Ureter (tissue), 1 donor: Measurements from ENCODE around the gene SLC10A7. TPM values are rescaled to one million over a fixed set of nuclear protein-coding genes. Genes with fewer than 3 reads are reported as not detected.

Source experiments
- DNase-seq: peaks from one replicate; pipeline ENCODE4 v3.0.0-alpha.2; 2020; ENCODE audit warnings: low spot score
- total RNA-seq: library from RNA; stranded (reverse); gene quantifications from one replicate; pipeline ENCODE4 v1.2.4, GENCODE V29; 2023
- donor health status: DM: yes; HTN: yes; CAD: no.

Gene SLC10A7
- total RNA-seq, 1 donor from 2014 or later: 26.7 TPM

- no peak for DNase-seq
Measured at GRCh38 chr4:146315184-146315583, 206.6 kb downstream of the SLC10A7 start.

DNA sequence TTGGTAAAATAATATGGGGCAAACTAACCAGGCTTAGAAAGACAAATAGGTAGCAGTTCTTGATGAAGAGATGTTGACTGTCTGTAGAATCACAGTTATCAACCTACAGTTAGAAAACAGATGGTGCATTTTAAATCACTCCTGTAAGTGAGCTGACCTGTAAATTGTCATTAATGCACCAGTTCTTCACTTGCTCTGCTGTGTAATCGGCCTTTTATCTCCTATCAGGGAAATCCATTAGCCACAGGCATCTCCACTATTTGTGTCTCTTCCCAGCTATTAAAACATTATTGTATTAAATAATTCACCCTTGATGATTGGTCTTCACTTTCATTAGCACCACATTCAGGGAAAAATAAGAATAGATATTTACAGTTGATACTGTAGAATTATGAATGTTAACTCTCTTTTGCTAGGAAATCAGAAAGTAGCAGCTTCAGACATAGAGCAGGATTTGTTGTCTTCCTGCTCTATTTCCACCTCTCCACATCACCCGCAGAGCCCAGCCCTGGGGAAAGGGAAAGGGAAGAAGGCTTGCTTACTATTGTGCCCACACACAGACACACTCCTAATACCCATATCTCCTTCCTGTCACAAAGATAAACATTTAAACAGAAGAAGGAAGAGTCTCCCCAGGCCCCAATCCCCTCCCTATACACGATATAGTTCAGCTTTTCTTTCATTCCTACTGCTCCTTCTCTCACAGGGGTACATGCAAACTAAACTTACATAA, 210.3 kb downstream of the SLC10A7 start:
- DNase-seq: no peak

- DNase-seq: no peak
Measured at GRCh38 chr4:146310319-146311021, 211.3 kb downstream of the SLC10A7 start.

GRCh38 chr4:146308951-146309350, 212.8 kb downstream of the SLC10A7 start:
- DNase-seq: no peak

DNA sequence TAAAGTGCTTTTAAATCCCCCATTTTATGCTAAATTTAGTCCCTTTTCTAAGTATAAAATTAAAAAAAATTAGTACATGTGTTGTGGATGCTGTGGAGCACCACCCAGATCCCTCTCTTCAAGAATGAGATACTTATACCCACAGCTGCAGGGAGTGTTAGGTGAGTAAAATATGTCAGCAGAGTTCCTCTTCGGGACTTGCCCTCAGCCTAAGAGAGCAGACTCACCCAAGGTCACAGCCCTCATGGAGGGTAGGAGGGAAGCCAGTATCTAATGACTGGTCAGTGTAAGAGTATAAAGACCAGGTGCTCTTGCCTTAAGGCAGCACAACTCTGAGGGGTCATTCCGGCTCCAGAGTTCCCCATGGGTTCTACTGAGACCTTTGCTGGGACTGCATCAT, 218.9 kb downstream of the SLC10A7 start:
- no peak for DNase-seq

GRCh38 chr4:146299607-146300006, 222.1 kb downstream of the SLC10A7 start:
- no peak for DNase-seq

GRCh38 chr4:146294776-146295175, 227.0 kb downstream of the SLC10A7 start:
- no peak for DNase-seq

GRCh38 chr4:146292508-146292907, 229.2 kb downstream of the SLC10A7 start:
- no peak for DNase-seq

GRCh38 chr4:146291313-146291712, 230.4 kb downstream of the SLC10A7 start:
- no peak for DNase-seq

- DNase-seq: no peak
Measured at GRCh38 chr4:146288193-146288592, 233.5 kb downstream of the SLC10A7 start.

DNA sequence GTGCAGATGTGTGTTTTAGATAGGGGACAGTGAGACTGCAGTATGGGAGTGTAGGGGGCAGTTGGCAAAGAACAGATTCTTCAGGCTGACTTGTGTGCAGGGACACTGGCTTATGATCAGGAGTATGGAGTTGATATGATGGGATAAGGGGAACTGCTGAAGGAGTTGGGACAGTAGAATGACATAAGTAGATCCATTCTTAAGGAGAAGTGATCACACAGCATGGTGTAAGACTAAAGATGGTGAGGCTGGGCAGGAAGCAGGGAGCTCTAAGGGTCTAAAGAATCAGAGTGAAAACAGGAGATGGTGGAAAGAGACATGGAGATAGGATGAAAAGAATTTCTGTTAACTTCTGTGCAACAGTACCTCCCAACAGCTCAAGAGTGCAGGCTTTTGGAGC, 236.7 kb downstream of the SLC10A7 start:
- DNase-seq: no peak

- no peak for DNase-seq
Measured at GRCh38 chr4:146283758-146284651, 237.7 kb downstream of the SLC10A7 start.

DNA sequence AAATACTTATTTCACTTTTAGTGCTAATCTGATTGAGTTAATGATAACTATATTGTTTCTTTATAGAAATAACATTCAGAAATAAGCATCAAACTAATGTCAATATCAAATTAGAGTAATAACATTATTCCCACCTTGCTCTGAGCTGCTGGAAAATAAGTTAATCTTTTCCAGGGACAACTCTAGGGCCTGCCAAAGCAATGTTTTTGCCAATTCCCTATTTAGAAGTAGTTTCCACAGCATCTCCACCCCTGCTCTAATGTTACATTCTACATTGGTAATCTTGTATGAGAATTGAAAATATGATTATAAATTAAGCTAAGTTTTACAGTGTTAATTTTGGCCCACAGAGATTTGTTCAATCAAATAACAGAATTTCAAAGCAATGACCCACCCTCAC, 239.1 kb downstream of the SLC10A7 start:
- DNase-seq: no peak

- DNase-seq: no peak
Measured at GRCh38 chr4:146278986-146279385, 242.8 kb downstream of the SLC10A7 start.

DNA sequence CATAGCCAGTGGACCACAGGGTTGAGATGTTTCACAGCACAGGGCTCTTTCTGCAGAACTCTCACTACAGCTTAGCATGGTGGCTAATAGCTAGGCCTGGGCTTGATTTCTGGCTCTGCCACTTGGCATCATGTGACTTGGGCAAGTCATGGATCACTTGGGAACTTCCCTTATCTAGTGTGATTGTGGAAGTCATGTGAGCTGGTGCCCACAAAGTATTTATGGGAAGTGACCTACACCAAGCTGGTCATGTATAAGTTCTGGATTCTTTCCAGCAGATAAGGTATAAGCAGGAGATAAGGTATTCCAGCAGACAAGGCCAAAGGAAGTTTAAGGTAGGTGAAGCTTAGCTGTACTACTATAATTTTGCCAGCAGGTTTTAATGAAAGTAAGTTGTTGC, 246.4 kb downstream of the SLC10A7 start:
- DNase-seq: no peak

DNA sequence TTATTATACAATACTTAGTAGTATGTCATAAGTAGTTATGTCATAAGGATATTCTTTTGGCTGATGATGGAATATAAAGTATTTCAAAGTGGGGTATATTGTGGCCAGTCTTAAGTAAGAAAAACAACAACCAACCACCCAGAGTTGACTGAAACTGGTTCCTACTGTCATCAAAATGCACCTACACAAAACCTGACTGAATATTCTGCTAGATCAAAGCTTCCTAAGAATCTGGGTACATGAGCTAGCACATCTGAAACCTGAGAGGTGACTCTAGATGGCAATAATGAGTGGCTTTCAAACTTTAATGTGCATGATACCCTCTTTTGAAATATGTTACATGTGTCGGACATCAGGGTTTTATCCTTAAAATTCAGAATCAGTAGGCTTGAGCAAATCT, 247.0 kb downstream of the SLC10A7 start:
- DNase-seq: no peak

DNA sequence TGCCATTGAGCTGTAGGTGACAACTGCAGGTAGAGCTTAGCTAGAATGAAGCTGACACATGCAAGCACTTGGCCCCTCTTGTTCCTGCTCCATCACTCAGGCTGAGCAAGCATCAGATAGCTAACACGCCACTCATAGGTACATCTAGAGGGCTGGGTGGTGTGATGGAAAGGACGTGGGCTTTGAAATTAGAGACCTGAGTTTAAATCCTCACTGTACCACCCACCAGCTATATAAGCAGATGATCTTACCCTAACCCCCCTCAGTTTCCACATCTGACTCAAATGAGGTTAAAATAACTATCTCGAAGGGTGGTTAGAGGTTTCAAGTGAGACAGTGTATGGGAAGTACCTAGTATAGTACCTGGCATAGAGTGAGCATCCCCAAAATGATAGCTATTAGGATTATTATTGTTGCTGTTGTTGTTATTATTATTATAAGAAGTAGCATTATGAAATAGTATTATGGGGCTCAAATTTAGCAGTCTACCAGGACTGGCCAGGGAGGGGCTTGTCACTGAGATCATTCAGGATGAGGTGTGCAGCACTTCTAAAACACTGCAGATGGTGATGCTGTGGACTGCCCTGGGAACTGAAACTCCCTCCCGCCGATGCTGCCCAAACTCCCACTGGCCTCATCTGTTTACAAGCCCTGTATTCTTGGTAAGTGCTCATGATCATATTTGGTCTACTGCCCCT, 248.4 kb downstream of the SLC10A7 start:
- no peak for DNase-seq

GRCh38 chr4:146271466-146271865, 250.3 kb downstream of the SLC10A7 start:
- no peak for DNase-seq

- no peak for DNase-seq
Measured at GRCh38 chr4:146269228-146269653, 252.5 kb downstream of the SLC10A7 start.

DNA sequence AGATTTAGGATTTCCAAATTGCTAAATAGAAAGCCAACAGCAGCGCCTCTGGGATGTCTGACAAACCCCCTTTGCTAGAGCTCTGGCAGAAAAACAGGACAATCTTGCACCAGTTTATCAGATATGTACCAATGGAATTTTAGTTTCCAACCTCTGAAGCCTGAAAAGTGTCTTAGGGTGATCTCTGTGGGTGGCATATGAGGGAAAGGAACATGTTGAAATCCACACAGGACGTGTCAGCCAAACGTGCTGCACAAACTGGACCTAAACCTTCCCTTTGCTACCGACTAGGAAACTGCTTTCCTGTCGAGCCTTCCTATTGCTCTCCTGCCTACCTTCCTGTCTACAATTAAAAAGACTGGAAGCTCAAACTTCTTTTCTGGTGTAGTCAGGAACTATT, 253.9 kb downstream of the SLC10A7 start:
- DNase-seq: no peak

GRCh38 chr4:146265950-146266490, 255.7 kb downstream of the SLC10A7 start:
- no peak for DNase-seq
